Keratinocyte (primary cell): ENCODE results near the gene UBR3.

Experiments
- EZH2 ChIP-seq: IDR thresholded peaks from one replicate; pipeline ENCODE4 v1.6.1; 2012; ENCODE audit warnings: inconsistent platforms, mild to moderate bottlenecking, low read length, moderate library complexity
- TF ChIP-seq, protein P1 (sequence below), 3 experiments: IDR thresholded peaks in 1 of 3; conservative IDR thresholded peaks in 1 of 3; optimal IDR thresholded peaks in 1 of 3; 2 replicates in 2 of 3; 3 replicates in 1 of 3; pipeline versions ENCODE3 to v1.5.1; 2011; ENCODE audit warnings: low read length in 3 of 3, mild to moderate bottlenecking in 3 of 3, moderate library complexity in 2 of 3, control low read depth in 1 of 3, inconsistent platforms in 1 of 3; ENCODE audit not compliant: insufficient read depth in 2 of 3; ENCODE audit errors: extremely low read depth in 1 of 3

DNA sequence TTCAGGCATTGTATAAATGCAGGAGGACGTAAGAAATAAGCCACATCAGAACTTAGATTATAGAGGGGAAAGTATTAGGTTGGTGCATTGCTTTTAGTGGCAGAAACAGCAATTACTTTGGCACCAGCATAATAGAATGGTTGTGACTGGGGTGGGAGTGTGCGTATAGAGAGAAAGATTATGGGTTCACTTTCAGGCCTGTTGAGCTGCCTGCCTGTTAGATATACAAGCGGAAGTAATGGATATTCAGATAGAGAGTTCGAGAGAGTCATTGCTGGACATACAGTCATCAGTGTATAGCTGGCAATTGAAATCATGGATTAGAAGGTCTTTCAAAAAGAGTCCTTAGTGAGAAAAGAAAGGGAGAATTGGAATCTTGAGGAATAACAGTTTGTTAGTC, 211.5 kb downstream of the UBR3 start:
- TF ChIP-seq, protein P1, sequence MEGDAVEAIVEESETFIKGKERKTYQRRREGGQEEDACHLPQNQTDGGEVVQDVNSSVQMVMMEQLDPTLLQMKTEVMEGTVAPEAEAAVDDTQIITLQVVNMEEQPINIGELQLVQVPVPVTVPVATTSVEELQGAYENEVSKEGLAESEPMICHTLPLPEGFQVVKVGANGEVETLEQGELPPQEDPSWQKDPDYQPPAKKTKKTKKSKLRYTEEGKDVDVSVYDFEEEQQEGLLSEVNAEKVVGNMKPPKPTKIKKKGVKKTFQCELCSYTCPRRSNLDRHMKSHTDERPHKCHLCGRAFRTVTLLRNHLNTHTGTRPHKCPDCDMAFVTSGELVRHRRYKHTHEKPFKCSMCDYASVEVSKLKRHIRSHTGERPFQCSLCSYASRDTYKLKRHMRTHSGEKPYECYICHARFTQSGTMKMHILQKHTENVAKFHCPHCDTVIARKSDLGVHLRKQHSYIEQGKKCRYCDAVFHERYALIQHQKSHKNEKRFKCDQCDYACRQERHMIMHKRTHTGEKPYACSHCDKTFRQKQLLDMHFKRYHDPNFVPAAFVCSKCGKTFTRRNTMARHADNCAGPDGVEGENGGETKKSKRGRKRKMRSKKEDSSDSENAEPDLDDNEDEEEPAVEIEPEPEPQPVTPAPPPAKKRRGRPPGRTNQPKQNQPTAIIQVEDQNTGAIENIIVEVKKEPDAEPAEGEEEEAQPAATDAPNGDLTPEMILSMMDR (optimal IDR thresholded peaks at IDR 0.05 in 1 of 3, IDR thresholded peaks at IDR 0.05 in 1 of 3, conservative IDR thresholded peaks at IDR 0.05 in 1 of 3; ENCODE audit: extremely low read depth in 1 of 3, insufficient read depth in 2 of 3, low read length in 3 of 3), result no peak
- TF ChIP-seq EZH2, result no peak
